H1 (cell line): ENCODE results near the gene LIPC.

Experiments
- CEBPB ChIP-seq: IDR thresholded peaks from 2 replicates; pipeline ENCODE4 v1.6.1; 2012; ENCODE audit warnings: low read depth, low read length
- JUND ChIP-seq: IDR thresholded peaks from 2 replicates; pipeline ENCODE4 v1.6.1; 2011; ENCODE audit warnings: mild to moderate bottlenecking, improper control_type of control experiment, low read length
- POLR2A ChIP-seq, 2 experiments: IDR thresholded peaks; 1 replicate in 1 of 2; 2 replicates in 1 of 2; pipeline ENCODE4 v1.6.1; 2011; ENCODE audit warnings: low read depth in 2 of 2, low read length in 2 of 2, mild to moderate bottlenecking in 2 of 2; ENCODE audit errors: control extremely low read depth in 1 of 2
- POLR2AphosphoS5 ChIP-seq: IDR thresholded peaks from 2 replicates; pipeline ENCODE4 v1.6.1; 2011; ENCODE audit warnings: low read depth, low read length
- SAP30 ChIP-seq: fragments of 300-600 bp; sonication (generic); IDR thresholded peaks from 2 replicates; pipeline ENCODE4 v1.7.1; 2012; ENCODE audit warnings: low read length, moderate library complexity, mild to moderate bottlenecking, inconsistent platforms; ENCODE audit not compliant: insufficient read depth, insufficient replicate concordance
- SUZ12 ChIP-seq: fragments of 200-600 bp; sonication (generic); IDR thresholded peaks from 2 replicates; pipeline ENCODE4 v1.6.1; 2012; ENCODE audit warnings: mild to moderate bottlenecking, inconsistent platforms, low read length, moderate library complexity, mixed read lengths
- TCF12 ChIP-seq: IDR thresholded peaks from 2 replicates; pipeline ENCODE4 v1.6.1; 2011; ENCODE audit warnings: low read depth, mild to moderate bottlenecking, low read length
- YY1 ChIP-seq: IDR thresholded peaks from 2 replicates; pipeline ENCODE4 v1.6.1; 2011; ENCODE audit warnings: low read depth, mild to moderate bottlenecking, low read length
- TF ChIP-seq, protein P1 (sequence below), 3 experiments: IDR thresholded peaks; 1 replicate in 2 of 3; 2 replicates in 1 of 3; pipeline versions ENCODE4 v1.5.1 to v1.6.1; 2011; ENCODE audit warnings: low read length in 3 of 3, mild to moderate bottlenecking in 3 of 3, inconsistent platforms in 2 of 3, low read depth in 1 of 3, moderate library complexity in 1 of 3; ENCODE audit not compliant: insufficient read depth in 1 of 3; ENCODE audit errors: control extremely low read depth in 1 of 3
- TF ChIP-seq, protein P2 (sequence below): fragments of 300-600 bp; sonication (generic); IDR thresholded peaks from 2 replicates; pipeline ENCODE4 v1.7.1; 2012; ENCODE audit warnings: low read length, moderate library complexity, mild to moderate bottlenecking, inconsistent platforms; ENCODE audit not compliant: insufficient replicate concordance

DNA sequence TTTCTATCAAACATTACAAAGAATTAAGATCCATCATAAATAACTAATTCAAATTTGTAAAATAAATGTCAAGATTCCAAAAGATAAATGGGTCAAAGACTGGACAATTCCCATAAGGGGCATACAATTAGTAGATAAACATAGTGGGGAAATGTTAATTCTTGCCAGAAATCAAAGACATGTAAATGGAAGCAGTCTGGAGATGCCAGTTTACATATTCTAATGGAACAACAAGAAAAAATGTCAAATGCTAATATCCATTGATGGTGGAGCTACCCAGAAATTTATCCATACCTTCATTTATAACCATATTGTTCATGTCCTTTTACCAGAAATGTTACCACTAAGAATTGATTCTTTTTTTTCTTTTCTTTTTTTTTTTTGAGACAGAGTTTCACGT, 13.7 kb upstream of the LIPC start:
- TF ChIP-seq POLR2AphosphoS5 (no peak), CEBPB (no peak), POLR2A (IDR thresholded peaks at IDR 0.05; ENCODE audit: control extremely low read depth in 1 of 2, low read depth in 2 of 2, low read length in 2 of 2) (no peak), SAP30 (no peak), JUND (no peak), SUZ12 (no peak), TCF12 (no peak), YY1 (no peak)
- TF ChIP-seq, protein P1, sequence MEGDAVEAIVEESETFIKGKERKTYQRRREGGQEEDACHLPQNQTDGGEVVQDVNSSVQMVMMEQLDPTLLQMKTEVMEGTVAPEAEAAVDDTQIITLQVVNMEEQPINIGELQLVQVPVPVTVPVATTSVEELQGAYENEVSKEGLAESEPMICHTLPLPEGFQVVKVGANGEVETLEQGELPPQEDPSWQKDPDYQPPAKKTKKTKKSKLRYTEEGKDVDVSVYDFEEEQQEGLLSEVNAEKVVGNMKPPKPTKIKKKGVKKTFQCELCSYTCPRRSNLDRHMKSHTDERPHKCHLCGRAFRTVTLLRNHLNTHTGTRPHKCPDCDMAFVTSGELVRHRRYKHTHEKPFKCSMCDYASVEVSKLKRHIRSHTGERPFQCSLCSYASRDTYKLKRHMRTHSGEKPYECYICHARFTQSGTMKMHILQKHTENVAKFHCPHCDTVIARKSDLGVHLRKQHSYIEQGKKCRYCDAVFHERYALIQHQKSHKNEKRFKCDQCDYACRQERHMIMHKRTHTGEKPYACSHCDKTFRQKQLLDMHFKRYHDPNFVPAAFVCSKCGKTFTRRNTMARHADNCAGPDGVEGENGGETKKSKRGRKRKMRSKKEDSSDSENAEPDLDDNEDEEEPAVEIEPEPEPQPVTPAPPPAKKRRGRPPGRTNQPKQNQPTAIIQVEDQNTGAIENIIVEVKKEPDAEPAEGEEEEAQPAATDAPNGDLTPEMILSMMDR (IDR thresholded peaks at IDR 0.05; ENCODE audit: control extremely low read depth in 1 of 3, insufficient read depth in 1 of 3, low read depth in 1 of 3, low read length in 3 of 3) = no peak
- TF ChIP-seq, protein P2, sequence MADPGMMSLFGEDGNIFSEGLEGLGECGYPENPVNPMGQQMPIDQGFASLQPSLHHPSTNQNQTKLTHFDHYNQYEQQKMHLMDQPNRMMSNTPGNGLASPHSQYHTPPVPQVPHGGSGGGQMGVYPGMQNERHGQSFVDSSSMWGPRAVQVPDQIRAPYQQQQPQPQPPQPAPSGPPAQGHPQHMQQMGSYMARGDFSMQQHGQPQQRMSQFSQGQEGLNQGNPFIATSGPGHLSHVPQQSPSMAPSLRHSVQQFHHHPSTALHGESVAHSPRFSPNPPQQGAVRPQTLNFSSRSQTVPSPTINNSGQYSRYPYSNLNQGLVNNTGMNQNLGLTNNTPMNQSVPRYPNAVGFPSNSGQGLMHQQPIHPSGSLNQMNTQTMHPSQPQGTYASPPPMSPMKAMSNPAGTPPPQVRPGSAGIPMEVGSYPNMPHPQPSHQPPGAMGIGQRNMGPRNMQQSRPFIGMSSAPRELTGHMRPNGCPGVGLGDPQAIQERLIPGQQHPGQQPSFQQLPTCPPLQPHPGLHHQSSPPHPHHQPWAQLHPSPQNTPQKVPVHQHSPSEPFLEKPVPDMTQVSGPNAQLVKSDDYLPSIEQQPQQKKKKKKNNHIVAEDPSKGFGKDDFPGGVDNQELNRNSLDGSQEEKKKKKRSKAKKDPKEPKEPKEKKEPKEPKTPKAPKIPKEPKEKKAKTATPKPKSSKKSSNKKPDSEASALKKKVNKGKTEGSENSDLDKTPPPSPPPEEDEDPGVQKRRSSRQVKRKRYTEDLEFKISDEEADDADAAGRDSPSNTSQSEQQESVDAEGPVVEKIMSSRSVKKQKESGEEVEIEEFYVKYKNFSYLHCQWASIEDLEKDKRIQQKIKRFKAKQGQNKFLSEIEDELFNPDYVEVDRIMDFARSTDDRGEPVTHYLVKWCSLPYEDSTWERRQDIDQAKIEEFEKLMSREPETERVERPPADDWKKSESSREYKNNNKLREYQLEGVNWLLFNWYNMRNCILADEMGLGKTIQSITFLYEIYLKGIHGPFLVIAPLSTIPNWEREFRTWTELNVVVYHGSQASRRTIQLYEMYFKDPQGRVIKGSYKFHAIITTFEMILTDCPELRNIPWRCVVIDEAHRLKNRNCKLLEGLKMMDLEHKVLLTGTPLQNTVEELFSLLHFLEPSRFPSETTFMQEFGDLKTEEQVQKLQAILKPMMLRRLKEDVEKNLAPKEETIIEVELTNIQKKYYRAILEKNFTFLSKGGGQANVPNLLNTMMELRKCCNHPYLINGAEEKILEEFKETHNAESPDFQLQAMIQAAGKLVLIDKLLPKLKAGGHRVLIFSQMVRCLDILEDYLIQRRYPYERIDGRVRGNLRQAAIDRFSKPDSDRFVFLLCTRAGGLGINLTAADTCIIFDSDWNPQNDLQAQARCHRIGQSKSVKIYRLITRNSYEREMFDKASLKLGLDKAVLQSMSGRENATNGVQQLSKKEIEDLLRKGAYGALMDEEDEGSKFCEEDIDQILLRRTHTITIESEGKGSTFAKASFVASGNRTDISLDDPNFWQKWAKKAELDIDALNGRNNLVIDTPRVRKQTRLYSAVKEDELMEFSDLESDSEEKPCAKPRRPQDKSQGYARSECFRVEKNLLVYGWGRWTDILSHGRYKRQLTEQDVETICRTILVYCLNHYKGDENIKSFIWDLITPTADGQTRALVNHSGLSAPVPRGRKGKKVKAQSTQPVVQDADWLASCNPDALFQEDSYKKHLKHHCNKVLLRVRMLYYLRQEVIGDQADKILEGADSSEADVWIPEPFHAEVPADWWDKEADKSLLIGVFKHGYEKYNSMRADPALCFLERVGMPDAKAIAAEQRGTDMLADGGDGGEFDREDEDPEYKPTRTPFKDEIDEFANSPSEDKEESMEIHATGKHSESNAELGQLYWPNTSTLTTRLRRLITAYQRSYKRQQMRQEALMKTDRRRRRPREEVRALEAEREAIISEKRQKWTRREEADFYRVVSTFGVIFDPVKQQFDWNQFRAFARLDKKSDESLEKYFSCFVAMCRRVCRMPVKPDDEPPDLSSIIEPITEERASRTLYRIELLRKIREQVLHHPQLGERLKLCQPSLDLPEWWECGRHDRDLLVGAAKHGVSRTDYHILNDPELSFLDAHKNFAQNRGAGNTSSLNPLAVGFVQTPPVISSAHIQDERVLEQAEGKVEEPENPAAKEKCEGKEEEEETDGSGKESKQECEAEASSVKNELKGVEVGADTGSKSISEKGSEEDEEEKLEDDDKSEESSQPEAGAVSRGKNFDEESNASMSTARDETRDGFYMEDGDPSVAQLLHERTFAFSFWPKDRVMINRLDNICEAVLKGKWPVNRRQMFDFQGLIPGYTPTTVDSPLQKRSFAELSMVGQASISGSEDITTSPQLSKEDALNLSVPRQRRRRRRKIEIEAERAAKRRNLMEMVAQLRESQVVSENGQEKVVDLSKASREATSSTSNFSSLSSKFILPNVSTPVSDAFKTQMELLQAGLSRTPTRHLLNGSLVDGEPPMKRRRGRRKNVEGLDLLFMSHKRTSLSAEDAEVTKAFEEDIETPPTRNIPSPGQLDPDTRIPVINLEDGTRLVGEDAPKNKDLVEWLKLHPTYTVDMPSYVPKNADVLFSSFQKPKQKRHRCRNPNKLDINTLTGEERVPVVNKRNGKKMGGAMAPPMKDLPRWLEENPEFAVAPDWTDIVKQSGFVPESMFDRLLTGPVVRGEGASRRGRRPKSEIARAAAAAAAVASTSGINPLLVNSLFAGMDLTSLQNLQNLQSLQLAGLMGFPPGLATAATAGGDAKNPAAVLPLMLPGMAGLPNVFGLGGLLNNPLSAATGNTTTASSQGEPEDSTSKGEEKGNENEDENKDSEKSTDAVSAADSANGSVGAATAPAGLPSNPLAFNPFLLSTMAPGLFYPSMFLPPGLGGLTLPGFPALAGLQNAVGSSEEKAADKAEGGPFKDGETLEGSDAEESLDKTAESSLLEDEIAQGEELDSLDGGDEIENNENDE = no peak
